RWPE2 (cell line): ENCODE results near the gene CES1.
"Not testable (repeated sequence)": the region's sequence is repeated elsewhere in the genome, so short reads cannot be mapped to it uniquely, and the experiment has no call there.

Experiments used
- ATAC-seq: fragments of 200-7000 bp; cut with Tn5 transposase; 3 replicates; pipeline ENCODE4 v1.9.1; 2021; ENCODE audit warnings: low read depth
- DNase-seq: peaks from one replicate; pipeline ENCODE4 v3.0.0-alpha.2; 2020; ENCODE audit warnings: low spot score
- H3K27ac ChIP-seq: fragments of 450-650 bp; 2 replicates; pipeline ENCODE4 v1.5.1; 2017; ENCODE audit warnings: mild to moderate bottlenecking; ENCODE audit not compliant: poor library complexity, severe bottlenecking
- H3K27me3 ChIP-seq: fragments of 250-450 bp; sonication (Bioruptor Pico); 2 replicates; pipeline ENCODE4 v1.5.1; 2021; ENCODE audit warnings: mild to moderate bottlenecking, moderate library complexity; ENCODE audit not compliant: insufficient read depth, poor library complexity, severe bottlenecking
- H3K36me3 ChIP-seq: fragments of 250-450 bp; sonication (Bioruptor Pico); 2 replicates; pipeline ENCODE4 v1.5.1; 2020; ENCODE audit warnings: low read depth, mild to moderate bottlenecking, moderate library complexity
- H3K4me1 ChIP-seq: fragments of 250-450 bp; sonication (Bioruptor Pico); 2 replicates; pipeline ENCODE4 v1.5.1; 2021; ENCODE audit warnings: mild to moderate bottlenecking, moderate library complexity; ENCODE audit not compliant: insufficient read depth, poor library complexity, severe bottlenecking
- H3K4me3 ChIP-seq: fragments of 250-450 bp; sonication (Bioruptor Pico); 2 replicates; pipeline ENCODE4 v1.5.1; 2021; ENCODE audit warnings: mild to moderate bottlenecking, moderate library complexity; ENCODE audit not compliant: severe bottlenecking
- H3K9me3 ChIP-seq: fragments of 250-450 bp; sonication (Bioruptor Pico); 2 replicates; pipeline ENCODE4 v1.5.1; 2021; ENCODE audit warnings: mild to moderate bottlenecking, moderate library complexity; ENCODE audit not compliant: severe bottlenecking
- CTCF ChIP-seq: fragments of 450-650 bp; IDR thresholded peaks from one replicate; pipeline ENCODE4 v1.5.1; 2017; ENCODE audit warnings: mild to moderate bottlenecking, moderate library complexity; ENCODE audit not compliant: poor library complexity, severe bottlenecking

CES1 gene

GRCh38 chr16:55791512-55791911, 41.4 kb downstream of the CES1 start:
- not testable (repeated sequence) for H3K36me3 ChIP-seq, ATAC-seq, H3K9me3 ChIP-seq, DNase-seq, H3K27ac ChIP-seq, H3K4me3 ChIP-seq, H3K4me1 ChIP-seq, H3K27me3 ChIP-seq

DNA sequence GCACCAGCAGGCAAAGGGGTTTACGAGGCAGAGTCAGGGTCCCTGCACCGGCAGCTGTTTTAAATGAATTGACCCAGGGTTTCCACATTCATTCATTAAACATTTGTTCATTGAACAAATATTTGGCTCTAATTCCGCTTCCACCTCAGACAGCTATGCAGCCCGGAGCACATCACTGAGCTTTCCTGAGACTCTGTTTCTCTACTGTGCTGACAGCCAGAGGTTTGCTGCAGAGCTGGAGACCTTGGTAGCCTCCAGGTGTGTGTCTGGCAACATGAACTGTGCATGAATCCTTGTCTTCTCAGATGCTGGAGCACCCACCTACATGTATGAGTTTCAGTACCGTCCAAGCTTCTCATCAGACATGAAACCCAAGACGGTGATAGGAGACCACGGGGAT, 42.7 kb downstream of the CES1 start:
- H3K36me3 ChIP-seq, H3K9me3 ChIP-seq, DNase-seq, H3K4me3 ChIP-seq, ATAC-seq, H3K27ac ChIP-seq, H3K4me1 ChIP-seq, H3K27me3 ChIP-seq: not testable (repeated sequence)

GRCh38 chr16:55782793-55783091, 50.2 kb downstream of the CES1 start:
- not testable (repeated sequence) for H3K9me3 ChIP-seq, ATAC-seq, DNase-seq, H3K4me3 ChIP-seq, H3K4me1 ChIP-seq, H3K27ac ChIP-seq, H3K36me3 ChIP-seq, H3K27me3 ChIP-seq

GRCh38 chr16:55782091-55782792, 50.7 kb downstream of the CES1 start:
- ATAC-seq, H3K9me3 ChIP-seq: not testable (repeated sequence)

DNA sequence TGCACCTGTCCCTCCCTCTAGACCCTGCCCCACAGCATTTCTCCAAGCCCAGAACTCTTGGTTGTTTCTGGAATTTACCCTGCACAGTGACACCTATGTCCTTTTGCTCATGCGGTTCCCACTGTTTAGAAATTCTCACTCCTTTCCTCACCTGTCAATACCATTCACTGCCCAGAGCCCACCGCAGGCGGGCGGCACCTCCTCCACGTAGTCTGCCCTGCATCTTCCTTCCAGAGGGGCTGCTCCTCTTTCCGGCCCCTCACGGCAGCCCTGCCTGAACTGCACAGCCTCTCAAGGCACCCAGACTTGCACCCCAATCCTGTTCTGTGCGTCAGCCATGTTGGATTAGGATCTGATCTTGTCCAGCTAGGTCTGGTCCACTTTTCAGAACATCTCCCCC, 51.4 kb downstream of the CES1 start:
- not testable (repeated sequence) for DNase-seq, H3K9me3 ChIP-seq, H3K36me3 ChIP-seq, ATAC-seq, H3K4me3 ChIP-seq, H3K4me1 ChIP-seq, H3K27me3 ChIP-seq, H3K27ac ChIP-seq

More at GRCh38 chr16:55782091-55782792, 50.7 kb downstream of the CES1 start:
- H3K36me3 ChIP-seq, H3K4me1 ChIP-seq, DNase-seq, H3K27ac ChIP-seq, H3K27me3 ChIP-seq, H3K4me3 ChIP-seq: not testable (repeated sequence)

DNA sequence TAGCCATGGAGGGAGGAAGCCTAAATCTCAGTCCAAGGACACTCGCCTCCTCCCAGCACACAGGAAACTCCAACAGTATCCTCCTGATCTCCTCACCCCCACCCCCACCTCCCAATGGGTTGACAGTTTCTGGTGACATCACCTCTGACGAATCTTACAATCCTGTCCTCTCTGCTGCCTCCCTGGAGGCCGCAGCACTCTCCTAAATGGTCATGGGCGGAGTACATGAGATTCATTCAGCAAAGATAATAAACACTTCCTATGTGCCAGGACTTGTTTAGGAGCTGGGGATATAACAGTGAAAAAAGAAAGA, 52.8 kb downstream of the CES1 start:
- H3K36me3 ChIP-seq, H3K4me1 ChIP-seq, H3K4me3 ChIP-seq, ATAC-seq, DNase-seq, H3K9me3 ChIP-seq, H3K27ac ChIP-seq, H3K27me3 ChIP-seq: not testable (repeated sequence)

DNA sequence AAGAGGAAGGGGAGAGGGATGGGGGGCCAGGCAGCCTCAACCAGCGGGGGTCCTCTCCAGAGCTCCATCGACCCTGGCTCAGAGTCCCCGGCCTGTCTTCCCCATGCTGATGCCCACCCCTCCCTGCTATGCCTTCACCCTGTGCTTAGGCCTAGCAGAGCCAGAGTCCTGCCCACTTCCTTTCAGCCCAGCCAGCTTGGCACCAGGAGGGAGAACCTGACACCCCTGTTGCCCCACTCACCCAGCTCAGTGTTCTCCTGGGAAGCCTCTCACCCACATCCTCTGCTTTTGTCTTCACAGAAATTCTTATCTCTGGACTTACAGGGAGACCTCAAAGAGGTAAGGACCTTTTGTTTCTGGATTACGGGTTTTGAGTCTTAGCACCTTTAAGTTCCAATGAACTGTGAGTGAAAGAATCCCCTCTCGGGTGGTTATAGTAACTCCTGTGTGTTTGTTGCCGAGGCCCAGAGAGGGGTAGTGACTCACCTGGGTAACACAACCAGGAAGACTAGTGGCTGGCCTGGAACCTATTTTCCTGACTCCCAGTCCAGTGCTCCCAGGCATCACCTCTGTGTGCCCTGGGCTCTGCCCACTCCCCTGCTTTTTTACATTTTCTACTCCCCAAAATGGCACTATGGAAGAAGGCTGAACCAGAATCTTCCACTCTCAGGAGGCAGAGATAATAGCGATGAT, 53.3 kb downstream of the CES1 start:
- Histone ChIP-seq H3K4me1 (no peaks in the 10 kb centered on the region), H3K4me3 (no peak overlapping the region), H3K27me3 (no peaks in the 10 kb centered on the region), H3K27ac (no peak overlapping the region), H3K36me3 (no peaks in the 10 kb centered on the region), H3K9me3 (no peaks in the 10 kb centered on the region)
- ATAC-seq (peak; percentile 52; the same call in 2 of the 3 replicates), DNase-seq (no peak)
- no peak for TF ChIP-seq CTCF

GRCh38 chr16:55778757-55779156, 54.1 kb downstream of the CES1 start:
- Histone ChIP-seq H3K27ac (no peak overlapping the region), H3K9me3 (no peaks in the 10 kb centered on the region), H3K36me3 (no peaks in the 10 kb centered on the region), H3K4me1 (peaks cover 4% of the 10 kb centered on the region), H3K27me3 (no peaks in the 10 kb centered on the region), H3K4me3 (no peak overlapping the region)
- no peak for TF ChIP-seq CTCF
- ATAC-seq (no peak), DNase-seq (no peak)
